Measurements from ENCODE around the gene TP73.

- TF ChIP-seq EZH2 (IDR thresholded peaks at IDR 0.05) (no peak), CTCF (IDR thresholded peaks at IDR 0.05 in 2 of 3, conservative IDR thresholded peaks at IDR 0.05 in 1 of 3; ENCODE audit: borderline replicate concordance in 1 of 3, insufficient read depth in 1 of 3, low read depth in 2 of 3, low read length in 2 of 3) (no peak), ZNF274 (IDR thresholded peaks at IDR 0.05; ENCODE audit: low read depth, low read length) (no peak), POLR2AphosphoS5 (IDR thresholded peaks at IDR 0.05; ENCODE audit: low read depth, low read length) (no peak), POLR2A (IDR thresholded peaks at IDR 0.05; ENCODE audit: borderline replicate concordance, extremely low read depth, insufficient read depth, insufficient read length) (no peak), SP1 (IDR thresholded peaks at IDR 0.05; ENCODE audit: low read depth) (no peak), YY1 (IDR thresholded peaks at IDR 0.05; ENCODE audit: extremely low read depth, insufficient replicate concordance, low read depth, low read length) (no peak), CEBPB (IDR thresholded peaks at IDR 0.05; ENCODE audit: low read depth) (no peak), EGR1 (IDR thresholded peaks at IDR 0.05; ENCODE audit: low read depth) (no peak), TCF7L2 (IDR thresholded peaks at IDR 0.05; ENCODE audit: borderline replicate concordance, extremely low read depth, insufficient read depth, insufficient read length) (no peak), RAD21 (IDR thresholded peaks at IDR 0.05; ENCODE audit: low read depth) (no peak)
- TF ChIP-seq, protein P1, sequence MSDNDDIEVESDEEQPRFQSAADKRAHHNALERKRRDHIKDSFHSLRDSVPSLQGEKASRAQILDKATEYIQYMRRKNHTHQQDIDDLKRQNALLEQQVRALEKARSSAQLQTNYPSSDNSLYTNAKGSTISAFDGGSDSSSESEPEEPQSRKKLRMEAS (IDR thresholded peaks at IDR 0.05): no peak
These were observed 45.5 kb downstream of the TP73 start for GRCh38 chr1:3697810-3698209.
